Subcutaneous adipose tissue (tissue), 4 donors: ENCODE results near the gene GK2. TPM values are rescaled to one million over a fixed set of nuclear protein-coding genes. Genes with fewer than 3 reads are reported as not detected.

ENCODE experiments used
- total RNA-seq, 4 donors: library from RNA; depleted of rRNA; stranded (reverse); fragments of >200 nt; gene quantifications; one replicate each; pipeline ENCODE4 v1.1.0, GENCODE V29; 2016
- TF ChIP-seq, protein P1 (sequence below): fragments of 450-650 bp; IDR thresholded peaks from one replicate; pipeline ENCODE4 v1.5.1; 2016; ENCODE audit warnings: low read depth, mild to moderate bottlenecking, control low read depth, antibody characterized with exemption, moderate library complexity

Gene GK2
- total RNA-seq, 4 donors from 2014 or later = not detected

- TF ChIP-seq, protein P1, sequence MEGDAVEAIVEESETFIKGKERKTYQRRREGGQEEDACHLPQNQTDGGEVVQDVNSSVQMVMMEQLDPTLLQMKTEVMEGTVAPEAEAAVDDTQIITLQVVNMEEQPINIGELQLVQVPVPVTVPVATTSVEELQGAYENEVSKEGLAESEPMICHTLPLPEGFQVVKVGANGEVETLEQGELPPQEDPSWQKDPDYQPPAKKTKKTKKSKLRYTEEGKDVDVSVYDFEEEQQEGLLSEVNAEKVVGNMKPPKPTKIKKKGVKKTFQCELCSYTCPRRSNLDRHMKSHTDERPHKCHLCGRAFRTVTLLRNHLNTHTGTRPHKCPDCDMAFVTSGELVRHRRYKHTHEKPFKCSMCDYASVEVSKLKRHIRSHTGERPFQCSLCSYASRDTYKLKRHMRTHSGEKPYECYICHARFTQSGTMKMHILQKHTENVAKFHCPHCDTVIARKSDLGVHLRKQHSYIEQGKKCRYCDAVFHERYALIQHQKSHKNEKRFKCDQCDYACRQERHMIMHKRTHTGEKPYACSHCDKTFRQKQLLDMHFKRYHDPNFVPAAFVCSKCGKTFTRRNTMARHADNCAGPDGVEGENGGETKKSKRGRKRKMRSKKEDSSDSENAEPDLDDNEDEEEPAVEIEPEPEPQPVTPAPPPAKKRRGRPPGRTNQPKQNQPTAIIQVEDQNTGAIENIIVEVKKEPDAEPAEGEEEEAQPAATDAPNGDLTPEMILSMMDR = no peak
These were observed 12.2 kb downstream of the GK2 start for GRCh38 chr4:79395841-79396240.

DNA sequence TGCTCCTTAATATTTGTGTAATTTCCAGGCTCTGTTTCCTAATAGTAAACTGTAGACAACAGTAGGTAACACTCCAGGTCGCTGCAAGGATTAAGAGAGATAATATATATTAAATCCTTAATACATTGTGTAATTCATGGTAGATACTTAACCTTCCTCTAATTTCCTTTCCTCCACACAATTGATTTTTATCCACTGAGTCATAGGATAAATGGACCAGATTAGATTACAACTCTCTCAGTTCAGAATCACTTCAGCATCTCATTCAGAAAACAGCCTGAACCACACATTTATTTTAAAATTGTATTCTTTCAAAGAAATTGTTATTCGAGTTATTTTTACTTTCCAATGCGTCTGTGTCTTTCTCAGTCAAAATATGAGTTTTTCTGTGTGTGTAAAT is 17.1 kb downstream of the GK2 start:
- TF ChIP-seq, protein P1 = no peak

- TF ChIP-seq, protein P1 = no peak
These were observed 22.4 kb downstream of the GK2 start for GRCh38 chr4:79385641-79386040.

GRCh38 chr4:79381161-79381560 is 26.9 kb downstream of the GK2 start:
- TF ChIP-seq, protein P1 = no peak

DNA sequence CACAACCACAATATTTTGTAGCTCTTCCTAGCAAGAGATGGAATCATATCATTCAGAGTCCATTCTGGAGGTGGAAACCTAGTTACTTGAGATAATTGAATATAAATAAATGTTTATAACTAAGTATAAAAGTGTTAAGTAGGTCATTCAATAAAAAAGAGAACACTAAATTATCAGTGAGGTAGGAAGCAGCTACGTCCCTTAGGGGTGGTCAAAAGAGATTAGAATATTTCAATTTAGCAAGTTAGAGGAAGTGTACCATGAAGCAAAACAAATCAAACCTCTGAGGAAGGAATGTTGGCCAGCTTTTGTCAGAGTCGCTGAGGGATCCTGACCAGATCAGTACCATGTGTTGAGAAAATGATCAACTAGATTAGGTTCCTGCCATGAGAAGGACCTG is 38.0 kb downstream of the GK2 start:
- TF ChIP-seq, protein P1 = no peak

DNA sequence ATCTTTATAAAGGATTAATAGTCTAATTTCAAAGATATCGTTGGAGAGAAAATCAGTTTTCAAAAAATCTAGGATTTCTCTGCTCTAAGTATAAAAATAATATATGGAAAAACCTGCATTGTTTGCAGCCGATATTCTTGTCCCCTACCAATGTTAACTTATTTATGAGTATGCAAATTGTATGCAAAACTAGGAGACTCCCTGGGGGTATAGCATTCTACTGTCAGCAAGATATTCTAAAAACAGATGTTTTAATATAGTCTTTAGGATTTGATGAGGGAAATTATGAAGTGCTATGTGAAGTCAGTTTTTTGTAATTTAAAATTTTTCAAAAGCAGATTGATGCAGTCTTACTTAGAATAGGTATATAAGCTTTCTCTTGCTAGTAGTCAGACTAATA is 40.9 kb downstream of the GK2 start:
- TF ChIP-seq, protein P1 = no peak

DNA sequence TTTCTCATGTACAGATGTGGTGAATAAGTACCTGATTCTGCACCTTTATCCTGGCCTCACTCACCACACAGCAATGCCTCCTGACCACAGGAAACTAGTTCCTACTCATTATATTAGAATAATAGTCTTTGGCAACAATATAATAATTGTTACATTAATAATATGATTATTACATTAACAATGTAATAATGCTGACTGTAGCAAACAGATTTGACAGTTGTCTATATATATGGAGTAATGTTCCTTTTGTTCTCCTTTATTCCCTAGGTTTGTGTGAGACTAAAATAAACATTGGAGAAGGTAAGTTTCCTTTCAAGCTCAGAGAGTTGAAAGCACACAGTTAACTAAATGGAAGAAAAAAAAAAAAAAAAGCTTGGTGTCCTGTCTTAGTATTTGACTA is 41.6 kb downstream of the GK2 start:
- TF ChIP-seq, protein P1 = no peak
